K562 (cell line): ENCODE data around the gene TRIOBP.

ENCODE experiments used
- DNMT1 ChIP-seq: fragments of 450-650 bp; IDR thresholded peaks from 2 replicates; pipeline ENCODE4 v1.6.1; 2016; ENCODE audit warnings: antibody characterized with exemption, mild to moderate bottlenecking
- FOXK1 ChIP-seq: sonication (generic); formaldehyde crosslinking; IDR thresholded peaks from 2 replicates; pipeline ENCODE4 v1.8.0; 2022; ENCODE audit warnings: missing genetic modification reagents, mild to moderate bottlenecking, borderline replicate concordance
- MCM3 ChIP-seq: fragments of 450-650 bp; IDR thresholded peaks from 2 replicates; pipeline ENCODE4 v1.6.1; 2016
- NFIX ChIP-seq: fragments of 250-450 bp; sonication (Bioruptor Pico); IDR thresholded peaks from 2 replicates; pipeline ENCODE4 v1.4.0; 2020; ENCODE audit warnings: low read depth, mild to moderate bottlenecking, moderate library complexity
- POLR2AphosphoS2 ChIP-seq: IDR thresholded peaks from 2 replicates; pipeline ENCODE4 v1.6.1; 2012; ENCODE audit warnings: low read length, improper control_type of control experiment
- POLR2AphosphoS5 ChIP-seq: IDR thresholded peaks from 2 replicates; pipeline ENCODE4 v1.6.1; 2011; ENCODE audit warnings: mild to moderate bottlenecking, low read depth, low read length, moderate library complexity; ENCODE audit not compliant: control insufficient read depth, insufficient read depth
- PRPF4 ChIP-seq: fragments of 200-400 bp; formaldehyde crosslinking; IDR thresholded peaks from one replicate; pipeline ENCODE4 v1.6.1; 2017; ENCODE audit warnings: low read length, low read depth, mild to moderate bottlenecking; ENCODE audit not compliant: insufficient read depth, poor library complexity, severe bottlenecking
- RBFOX2 ChIP-seq: fragments of 200-400 bp; formaldehyde crosslinking; IDR thresholded peaks from 2 replicates; pipeline ENCODE4 v1.6.1; 2017; ENCODE audit warnings: low read depth, mild to moderate bottlenecking, low read length, moderate library complexity
- REST ChIP-seq, 2 experiments: fragments of 450-650 bp; formaldehyde crosslinking in 1 of 2; IDR thresholded peaks; 2 replicates each; pipeline versions ENCODE4 v1.4.0 to v1.6.1; 2014 to 2020; ENCODE audit warnings: mild to moderate bottlenecking in 2 of 2, borderline replicate concordance in 1 of 2, low read depth in 1 of 2
- RFX5 ChIP-seq: IDR thresholded peaks from 2 replicates; pipeline ENCODE4 v1.6.1; 2011; ENCODE audit warnings: low read depth, mild to moderate bottlenecking, improper control_type of control experiment, low read length
- TEAD4 ChIP-seq, 2 experiments: sonication (generic) in 1 of 2; formaldehyde crosslinking in 1 of 2; IDR thresholded peaks; 2 replicates each; pipeline versions ENCODE4 v1.6.1 to v1.8.0; 2012 to 2022; ENCODE audit warnings: borderline replicate concordance in 1 of 2, inconsistent platforms in 1 of 2, low read length in 1 of 2, mild to moderate bottlenecking in 1 of 2, missing genetic modification reagents in 1 of 2
- ZNF282 ChIP-seq: sonication (generic); formaldehyde crosslinking; IDR thresholded peaks from 2 replicates; pipeline ENCODE4 v1.8.1; 2023; ENCODE audit warnings: missing genetic modification reagents
- TF ChIP-seq, protein P1 (sequence below), 3 experiments: IDR thresholded peaks in 2 of 3; conservative IDR thresholded peaks in 1 of 3; 2 replicates each; pipeline ENCODE4 v1.5.1; 2011 to 2012; ENCODE audit warnings: low read length in 3 of 3, mild to moderate bottlenecking in 3 of 3, control low read depth in 2 of 3, improper control_type of control experiment in 1 of 3, inconsistent platforms in 1 of 3, low read depth in 1 of 3, mixed read lengths in 1 of 3, moderate library complexity in 1 of 3; ENCODE audit not compliant: insufficient read depth in 2 of 3
- TF ChIP-seq, protein P2 (sequence below): sonication (generic); formaldehyde crosslinking; IDR thresholded peaks from 2 replicates; pipeline ENCODE4 v1.9.0; 2022; ENCODE audit warnings: mild to moderate bottlenecking, missing genetic modification reagents

- TF ChIP-seq ZNF282 (no peak), POLR2AphosphoS5 (no peak), RBFOX2 (no peak), TEAD4 (IDR thresholded peaks at IDR 0.05; ENCODE audit: low read length) (no peak), TEAD4 (CRISPR knock-in tag; IDR thresholded peaks at IDR 0.05; ENCODE audit: borderline replicate concordance) (no peak), PRPF4 (no peak), MCM3 (no peak), FOXK1 (CRISPR knock-in tag) (no peak), DNMT1 (no peak), NFIX (CRISPR knock-in tag) (no peak), POLR2AphosphoS2 (no peak), REST (IDR thresholded peaks at IDR 0.05; ENCODE audit: borderline replicate concordance) (no peak), REST (CRISPR knock-in tag; IDR thresholded peaks at IDR 0.05; ENCODE audit: low read depth) (no peak), RFX5 (no peak)
- TF ChIP-seq, protein P1, sequence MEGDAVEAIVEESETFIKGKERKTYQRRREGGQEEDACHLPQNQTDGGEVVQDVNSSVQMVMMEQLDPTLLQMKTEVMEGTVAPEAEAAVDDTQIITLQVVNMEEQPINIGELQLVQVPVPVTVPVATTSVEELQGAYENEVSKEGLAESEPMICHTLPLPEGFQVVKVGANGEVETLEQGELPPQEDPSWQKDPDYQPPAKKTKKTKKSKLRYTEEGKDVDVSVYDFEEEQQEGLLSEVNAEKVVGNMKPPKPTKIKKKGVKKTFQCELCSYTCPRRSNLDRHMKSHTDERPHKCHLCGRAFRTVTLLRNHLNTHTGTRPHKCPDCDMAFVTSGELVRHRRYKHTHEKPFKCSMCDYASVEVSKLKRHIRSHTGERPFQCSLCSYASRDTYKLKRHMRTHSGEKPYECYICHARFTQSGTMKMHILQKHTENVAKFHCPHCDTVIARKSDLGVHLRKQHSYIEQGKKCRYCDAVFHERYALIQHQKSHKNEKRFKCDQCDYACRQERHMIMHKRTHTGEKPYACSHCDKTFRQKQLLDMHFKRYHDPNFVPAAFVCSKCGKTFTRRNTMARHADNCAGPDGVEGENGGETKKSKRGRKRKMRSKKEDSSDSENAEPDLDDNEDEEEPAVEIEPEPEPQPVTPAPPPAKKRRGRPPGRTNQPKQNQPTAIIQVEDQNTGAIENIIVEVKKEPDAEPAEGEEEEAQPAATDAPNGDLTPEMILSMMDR (IDR thresholded peaks at IDR 0.05 in 2 of 3, conservative IDR thresholded peaks at IDR 0.05 in 1 of 3; ENCODE audit: insufficient read depth in 2 of 3, low read depth in 1 of 3, low read length in 3 of 3) = no peak
- TF ChIP-seq, protein P2, sequence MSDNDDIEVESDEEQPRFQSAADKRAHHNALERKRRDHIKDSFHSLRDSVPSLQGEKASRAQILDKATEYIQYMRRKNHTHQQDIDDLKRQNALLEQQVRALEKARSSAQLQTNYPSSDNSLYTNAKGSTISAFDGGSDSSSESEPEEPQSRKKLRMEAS (CRISPR knock-in tag) = no peak
Measured at GRCh38 chr22:37776639-37777005, 79.8 kb downstream of the TRIOBP start.
